Testis (tissue), 2 donors: Measurements from ENCODE around the gene IL4I1.

Source experiments
- POLR2A ChIP-seq: fragments of 450-650 bp; IDR thresholded peaks from one replicate; pipeline ENCODE4 v1.6.1; 2017; ENCODE audit warnings: antibody characterized with exemption, mild to moderate bottlenecking, moderate library complexity
- TF ChIP-seq, protein P1 (sequence below), 3 experiments: fragments of 450-650 bp in 2 of 3; fragments of 200-600 bp in 1 of 3; sonication (generic) in 1 of 3; IDR thresholded peaks; one replicate each; pipeline ENCODE4 v1.5.1; 2016 to 2019; ENCODE audit warnings: antibody characterized with exemption in 3 of 3, mild to moderate bottlenecking in 2 of 3, moderate library complexity in 1 of 3

DNA sequence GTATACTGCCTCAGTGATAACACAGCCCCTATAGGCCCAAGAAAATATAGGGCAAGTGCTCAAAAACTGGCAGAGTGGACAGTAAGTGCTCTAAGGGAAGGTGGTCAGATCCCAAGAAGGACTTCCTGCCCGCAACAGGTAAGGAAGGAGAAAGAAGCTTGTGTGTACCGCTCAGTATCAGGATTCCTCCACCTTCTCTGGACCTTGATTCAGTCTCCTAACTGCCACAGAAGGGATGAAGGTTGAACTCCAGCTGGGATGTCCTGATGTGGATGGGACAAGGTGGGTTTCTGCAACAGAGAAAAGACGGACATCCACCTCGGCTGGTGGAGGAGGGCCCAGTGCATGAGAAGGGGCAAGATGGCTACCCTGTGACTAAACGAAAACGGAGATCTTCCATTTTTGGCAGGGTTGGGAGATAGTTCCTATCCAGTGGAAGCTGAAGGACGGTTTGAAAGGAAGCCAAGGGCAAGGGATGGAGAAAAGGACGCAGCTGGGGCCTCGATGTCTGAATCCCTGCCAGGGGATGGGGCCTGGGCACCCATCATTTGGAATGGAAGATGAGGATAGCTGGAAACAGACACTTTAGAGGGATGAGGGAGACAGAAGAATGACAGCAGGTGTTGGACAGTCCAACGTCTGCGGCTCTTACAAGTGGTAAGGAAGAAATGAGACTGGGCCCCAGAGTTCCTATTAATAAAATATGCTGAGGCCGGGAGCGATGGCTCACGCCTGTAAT, 31.0 kb upstream of the IL4I1 start:
- TF ChIP-seq, protein P1, sequence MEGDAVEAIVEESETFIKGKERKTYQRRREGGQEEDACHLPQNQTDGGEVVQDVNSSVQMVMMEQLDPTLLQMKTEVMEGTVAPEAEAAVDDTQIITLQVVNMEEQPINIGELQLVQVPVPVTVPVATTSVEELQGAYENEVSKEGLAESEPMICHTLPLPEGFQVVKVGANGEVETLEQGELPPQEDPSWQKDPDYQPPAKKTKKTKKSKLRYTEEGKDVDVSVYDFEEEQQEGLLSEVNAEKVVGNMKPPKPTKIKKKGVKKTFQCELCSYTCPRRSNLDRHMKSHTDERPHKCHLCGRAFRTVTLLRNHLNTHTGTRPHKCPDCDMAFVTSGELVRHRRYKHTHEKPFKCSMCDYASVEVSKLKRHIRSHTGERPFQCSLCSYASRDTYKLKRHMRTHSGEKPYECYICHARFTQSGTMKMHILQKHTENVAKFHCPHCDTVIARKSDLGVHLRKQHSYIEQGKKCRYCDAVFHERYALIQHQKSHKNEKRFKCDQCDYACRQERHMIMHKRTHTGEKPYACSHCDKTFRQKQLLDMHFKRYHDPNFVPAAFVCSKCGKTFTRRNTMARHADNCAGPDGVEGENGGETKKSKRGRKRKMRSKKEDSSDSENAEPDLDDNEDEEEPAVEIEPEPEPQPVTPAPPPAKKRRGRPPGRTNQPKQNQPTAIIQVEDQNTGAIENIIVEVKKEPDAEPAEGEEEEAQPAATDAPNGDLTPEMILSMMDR (IDR thresholded peaks at IDR 0.05), result no peak
- no peak for TF ChIP-seq POLR2A
